ENCODE results near the gene B3GAT2. TPM values are rescaled to one million over a fixed set of nuclear protein-coding genes. Genes with fewer than 3 reads are reported as not detected.

The B3GAT2 gene
- not detected in 2 replicates for total RNA-seq

GRCh38 chr6:70956451-70957283 is at the start of gene B3GAT2:
B3GAT2 (minus strand) TSS chr6:70957060; CDS start chr6:70956429, 631 bp downstream.

